K562 (cell line): ENCODE data around the gene RBAK. TPM values are rescaled to one million over a fixed set of nuclear protein-coding genes. Genes with fewer than 3 reads are reported as not detected.
A peak's percentile ranks its signal among the peaks of the same experiment; 100 is the strongest.
"Not testable (repeated sequence)": the region's sequence is repeated elsewhere in the genome, so short reads cannot be mapped to it uniquely, and the experiment has no call there.

Experiments used
- ATAC-seq: fragments of 200-7000 bp; cut with Tn5 transposase; 3 replicates; pipeline ENCODE4 v1.9.1; 2020; ENCODE audit warnings: moderate library complexity
- BruUV-seq: library from RNA; stranded (reverse); fragments of 400-500 nt; replicated peaks from 2 replicates; lab custom pipeline; 2021; lab: Mats Ljungman, UMichigan
- CTCF ChIA-PET: fragments of 300-600 bp; formaldehyde crosslinking; extraction: SDS; loops from one replicate; lab custom pipeline; 2021; ENCODE audit warnings: low intra/inter-chr PET ratio; lab: Yijun Ruan, JAX
- POLR2A ChIA-PET: fragments of 300-600, 350-650 bp; sonication (Branson Sonifier 250); formaldehyde crosslinking; extraction: SDS; loops from one replicate; lab custom pipeline; 2021; ENCODE audit warnings: antibody characterized with exemption, inconsistent platforms; lab: Yijun Ruan, JAX
- DNase-seq, 4 experiments: peaks; one replicate each; pipeline versions ENCODE4 v3.0.0 to v3.0.0-alpha.2; 2011 to 2018; ENCODE audit warnings: low spot score in 3 of 4, mixed read lengths in 3 of 4; ENCODE audit errors: extremely low read depth in 1 of 4
- FAIRE-seq: peaks from 2 replicates; lab custom pipeline; 2011; peaks lifted over from hg19 to GRCh38; lab: Jason Lieb, UNC
- H2AFZ ChIP-seq: 2 replicates; pipeline ENCODE4 v1.6.0; 2011; ENCODE audit warnings: low read depth, low read length, control low read depth, inconsistent platforms
- H3K27ac ChIP-seq: fragments of 200-600 bp; 3 replicates; pipeline ENCODE4 v1.8.0; 2011; ENCODE audit warnings: low read depth, mild to moderate bottlenecking, control low read depth, inconsistent platforms, low read length, moderate library complexity, mixed read lengths; ENCODE audit errors: extremely low read depth
- H3K27me3 ChIP-seq, 2 experiments: fragments of 300-600 bp in 1 of 2; 2 replicates in 1 of 2; 3 replicates in 1 of 2; pipeline versions ENCODE4 v1.6.0 to v1.8.0; 2011; ENCODE audit warnings: inconsistent platforms in 2 of 2, low read length in 2 of 2, mild to moderate bottlenecking in 1 of 2, mixed read lengths in 1 of 2, moderate library complexity in 1 of 2; ENCODE audit not compliant: control insufficient read depth in 2 of 2, insufficient read depth in 2 of 2
- H3K36me3 ChIP-seq: fragments of 300-600 bp; 3 replicates; pipeline ENCODE4 v1.8.0; 2011; ENCODE audit warnings: mild to moderate bottlenecking, low read length, inconsistent platforms; ENCODE audit not compliant: control insufficient read depth, insufficient read depth
- H3K4me1 ChIP-seq, 2 experiments: fragments of 200-600 bp in 1 of 2; replicated peaks in 1 of 2; 2 replicates in 1 of 2; 3 replicates in 1 of 2; pipeline versions ENCODE4 v1.5.1 to v1.8.0; 2011; ENCODE audit warnings: inconsistent platforms in 2 of 2, low read length in 2 of 2, mild to moderate bottlenecking in 1 of 2, mixed read lengths in 1 of 2, moderate library complexity in 1 of 2; ENCODE audit not compliant: control insufficient read depth in 2 of 2, insufficient read depth in 2 of 2
- H3K4me2 ChIP-seq: 2 replicates; pipeline ENCODE4 v1.6.1; 2011; ENCODE audit warnings: low read length, control low read depth, inconsistent platforms, mixed read lengths; ENCODE audit not compliant: insufficient read depth
- H3K4me3 ChIP-seq: fragments of 200-600 bp; sonication (generic), shearing (Covaris generic); 2 replicates; pipeline ENCODE4 v1.5.1; 2016; ENCODE audit warnings: control low read depth, inconsistent platforms
- H3K79me2 ChIP-seq: fragments of 200-600 bp; 3 replicates; pipeline ENCODE4 v1.8.0; 2011; ENCODE audit warnings: low read length, inconsistent platforms; ENCODE audit not compliant: control insufficient read depth, insufficient read depth
- H3K9ac ChIP-seq, 2 experiments: 2 replicates each; pipeline versions ENCODE4 v1.6.0 to v1.6.1; 2011; ENCODE audit warnings: low read depth in 2 of 2, low read length in 2 of 2, control low read depth in 1 of 2, inconsistent platforms in 1 of 2, mild to moderate bottlenecking in 1 of 2, mixed read lengths in 1 of 2; ENCODE audit not compliant: insufficient read depth in 1 of 2
- H3K9me1 ChIP-seq: one replicate; pipeline ENCODE4 v1.6.0; 2011; ENCODE audit warnings: inconsistent platforms, mild to moderate bottlenecking, low read length, moderate library complexity; ENCODE audit not compliant: control insufficient read depth, insufficient read depth
- H3K9me3 ChIP-seq: replicated peaks from 2 replicates; pipeline ENCODE4 v1.5.1; 2011; ENCODE audit warnings: low read depth, low read length, inconsistent platforms; ENCODE audit not compliant: control insufficient read depth, insufficient read depth
- H4K20me1 ChIP-seq: replicated peaks from 2 replicates; pipeline ENCODE4 v1.6.1; 2011; ENCODE audit warnings: low read length, inconsistent platforms, mixed read lengths; ENCODE audit not compliant: control insufficient read depth, insufficient read depth
- CBX5 ChIP-seq: IDR thresholded peaks from 2 replicates; pipeline ENCODE4 v1.6.1; 2014; ENCODE audit warnings: low read depth, borderline replicate concordance
- TRIM24 ChIP-seq, 2 experiments: fragments of 450-650 bp; IDR thresholded peaks; 2 replicates each; pipeline ENCODE4 v1.6.1; 2016
- TRIM28 ChIP-seq: fragments of 450-650 bp; IDR thresholded peaks from 2 replicates; pipeline ENCODE4 v1.6.1; 2017
- ZNF274 ChIP-seq: IDR thresholded peaks from 2 replicates; pipeline ENCODE4 v1.6.1; 2011; ENCODE audit warnings: low read depth, mild to moderate bottlenecking, low read length, moderate library complexity, borderline replicate concordance
- ZNF280A ChIP-seq: fragments of 450-650 bp; IDR thresholded peaks from 2 replicates; pipeline ENCODE4 v1.6.1; 2018; ENCODE audit warnings: mild to moderate bottlenecking, low read depth; ENCODE audit not compliant: partially characterized antibody
- WGBS: fragments of 100-300 bp; shearing (Covaris generic); methylation state at CpG from one replicate; pipeline ENCODE4 v1.1.6; 2016; ENCODE audit warnings: low coverage, mixed read lengths; ENCODE audit not compliant: insufficient coverage; ENCODE audit errors: missing lambda C conversion rate; 5-methylcytosine and 5-hydroxymethylcytosine counted together
- in situ Hi-C: fragments of 300-500 bp; cut with MboI; formaldehyde crosslinking; loops from 4 replicates; pipeline ENCODE4 v1.15.0; 2018; ENCODE audit warnings: inconsistent platforms, mixed read lengths
- intact Hi-C: fragments of 100-400 bp; cut with micrococcal nuclease; formaldehyde crosslinking; loops from 2 replicates; pipeline ENCODE4 v1.14.2; 2022
- polyA plus RNA-seq, 8 experiments: library from polyadenylated mRNA; depleted of rRNA in 4 of 8; stranded (reverse) in 5 of 8; unstranded in 3 of 8; fragments of >200 nt; fragmentation: Nextera tagmentation in 2 of 8; fragmentation: Illumina TruSeq in 1 of 8; extraction: Ambion mirVana in 2 of 8; extraction: Trizol in 1 of 8; gene quantifications; 2 replicates each; pipeline versions ENCODE4 v1.2.1 to v1.2.3, GENCODE V29; 2011 to 2014; ENCODE audit warnings: inconsistent platforms in 1 of 8, missing spikeins in 1 of 8
- total RNA-seq, 7 experiments: library from RNA; depleted of rRNA in 6 of 7; stranded (reverse); fragments of >200 nt in 6 of 7; fragmentation: Illumina TruSeq in 2 of 7; extraction: Trizol in 2 of 7; gene quantifications; 2 replicates each; pipeline versions ENCODE4 v1.2.1 to v1.2.3, GENCODE V29; 2011 to 2021; ENCODE audit warnings: low replicate concordance in 1 of 7

RBAK gene
- total and polyA plus RNA-seq, 9 of the 15 experiments (the other 6 are each of a cell fraction or from before 2014, with no cell fraction given) = 2.7 to 13.2 (median 10.1) TPM

- 96% methylated on average over 8 of the region's 14 CpGs for WGBS
- H3K4me3 ChIP-seq, POLR2A ChIA-PET, H3K79me2 ChIP-seq, H3K27ac ChIP-seq, in situ Hi-C loops, intact Hi-C loops, DNase-seq, H3K9ac ChIP-seq, H3K9me3 ChIP-seq, H3K4me1 ChIP-seq, H4K20me1 ChIP-seq, H3K9me1 ChIP-seq, BruUV-seq, CTCF ChIA-PET, H2AFZ ChIP-seq, H3K27me3 ChIP-seq, ATAC-seq, H3K4me2 ChIP-seq, FAIRE-seq, H3K36me3 ChIP-seq: not testable (repeated sequence)
- TF ChIP-seq TRIM28 = peak; percentile 92
- TF ChIP-seq ZNF274 = peak; percentile 52; the same call in 1 of the 2 replicates
- TF ChIP-seq CBX5 = peak; percentile 54; the same call in 1 of the 2 replicates
- peak; percentile 19 for TF ChIP-seq ZNF280A
- 0 out of 4 replicates have a peak, but pooled peaks of 1 of the 2 experiments have one; percentile 16 for TF ChIP-seq TRIM24 (IDR thresholded peaks at IDR 0.05)
Observed at GRCh38 chr7:5020976-5021550, 24.6 kb upstream of the RBAK start.

- POLR2A ChIA-PET = interaction anchor here (0.6 kb wide), 1 partner anchor 12 kb away, joined by 3 read pairs; no protein-coding TSS in a partner anchor
- H3K9me1 ChIP-seq, H3K4me3 ChIP-seq, H3K27me3 ChIP-seq, BruUV-seq, in situ Hi-C loops, H3K9ac ChIP-seq, intact Hi-C loops, FAIRE-seq, H3K9me3 ChIP-seq, H2AFZ ChIP-seq, H3K27ac ChIP-seq, DNase-seq, H3K79me2 ChIP-seq, H3K36me3 ChIP-seq, H3K4me1 ChIP-seq, ATAC-seq, CTCF ChIA-PET, H3K4me2 ChIP-seq, H4K20me1 ChIP-seq: not testable (repeated sequence)
- 87% methylated on average over 11 of the region's 12 CpGs for WGBS
Observed at GRCh38 chr7:5023626-5024025, 22.0 kb upstream of the RBAK start.

DNA sequence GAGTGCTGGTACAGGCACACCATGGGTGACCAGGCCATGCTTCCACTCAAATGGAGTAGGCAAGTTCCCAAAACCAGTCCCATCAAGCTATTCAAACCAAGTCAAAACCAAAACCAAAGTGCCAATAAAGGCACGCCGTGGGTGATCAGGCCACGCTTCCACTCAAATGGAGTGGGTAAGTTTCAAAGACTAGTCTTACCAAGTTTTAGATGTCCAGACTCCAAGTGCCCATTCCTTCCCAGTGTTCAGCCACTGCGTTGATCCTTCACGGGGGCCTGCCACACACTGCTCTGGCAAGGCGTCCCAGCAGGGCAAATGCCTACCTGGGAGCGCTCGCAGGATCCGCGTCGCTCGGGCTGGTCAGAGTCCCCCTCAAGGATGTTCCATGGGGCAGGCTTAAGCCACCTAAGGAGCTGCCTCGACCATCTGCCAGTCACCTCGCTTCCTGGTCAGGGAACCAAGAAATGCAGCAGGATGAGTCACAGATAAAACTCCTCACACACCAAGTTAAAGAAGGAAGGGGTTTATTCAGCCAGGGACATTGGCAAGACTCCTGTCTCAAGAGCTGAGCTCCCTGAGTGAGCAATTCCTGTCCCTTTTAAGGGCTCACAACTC is 17.8 kb upstream of the RBAK start:
- H3K79me2 ChIP-seq, H2AFZ ChIP-seq, POLR2A ChIA-PET, FAIRE-seq, intact Hi-C loops, H3K4me1 ChIP-seq, H3K4me2 ChIP-seq, BruUV-seq, H3K9me1 ChIP-seq, H3K27ac ChIP-seq, H3K9me3 ChIP-seq, in situ Hi-C loops, DNase-seq, H4K20me1 ChIP-seq, H3K9ac ChIP-seq, ATAC-seq, H3K27me3 ChIP-seq, CTCF ChIA-PET, H3K4me3 ChIP-seq, H3K36me3 ChIP-seq: not testable (repeated sequence)
- WGBS = 86% methylated on average over 14 of the region's 14 CpGs
